OCI-LY7 (cell line): ENCODE data around the gene COX19. TPM values are rescaled to one million over a fixed set of nuclear protein-coding genes. Genes with fewer than 3 reads are reported as not detected.

Source experiments
- BruUV-seq: library from RNA; stranded (reverse); fragments of 400-500 nt; replicated peaks from 2 replicates; lab custom pipeline; 2021; lab: Mats Ljungman, UMichigan
- CTCF ChIA-PET: fragments of 300-600 bp; sonication (Branson Sonifier 250); formaldehyde crosslinking; loops from one replicate; lab custom pipeline; 2022; ENCODE audit warnings: antibody characterized with exemption; ENCODE audit not compliant: unreplicated experiment; lab: Charles Lee
- POLR2A ChIA-PET: fragments of 300-600 bp; sonication (Branson Sonifier 250); formaldehyde crosslinking; loops from one replicate; lab custom pipeline; 2022; ENCODE audit warnings: antibody characterized with exemption; lab: Charles Lee
- DNase-seq: peaks from one replicate; pipeline ENCODE4 v3.0.0-alpha.2; 2015; ENCODE audit warnings: low spot score
- H2AFZ ChIP-seq: fragments of 200-600 bp; sonication (generic), shearing (Covaris generic); 2 replicates; pipeline ENCODE4 v1.6.1; 2014; ENCODE audit warnings: mild to moderate bottlenecking, antibody characterized with exemption, low read length, moderate library complexity
- H3K27ac ChIP-seq: fragments of 200-600 bp; sonication (generic); 2 replicates; pipeline ENCODE4 v1.5.1; 2014; ENCODE audit warnings: mixed run types, low read depth, mild to moderate bottlenecking, moderate library complexity, low read length, inconsistent platforms; ENCODE audit not compliant: poor library complexity, severe bottlenecking
- H3K36me3 ChIP-seq: fragments of 200-600 bp; sonication (generic); 2 replicates; pipeline ENCODE4 v1.6.1; 2014; ENCODE audit warnings: mild to moderate bottlenecking, antibody characterized with exemption, low read length, moderate library complexity, mixed read lengths; ENCODE audit not compliant: insufficient read depth
- H3K4me1 ChIP-seq: fragments of 200-600 bp; sonication (generic); 2 replicates; pipeline ENCODE4 v1.5.1; 2014; ENCODE audit warnings: mild to moderate bottlenecking, low read length; ENCODE audit not compliant: insufficient read depth, poor library complexity, severe bottlenecking
- H3K4me2 ChIP-seq: fragments of 200-600 bp; sonication (generic); 2 replicates; pipeline ENCODE4 v1.6.1; 2014; ENCODE audit warnings: mild to moderate bottlenecking, low read length
- H3K4me3 ChIP-seq: fragments of 200-600 bp; sonication (generic); 2 replicates; pipeline ENCODE4 v1.5.1; 2014; ENCODE audit warnings: mild to moderate bottlenecking, low read depth, low read length; ENCODE audit not compliant: poor library complexity, severe bottlenecking
- H3K79me2 ChIP-seq: fragments of 200-600 bp; sonication (generic); 2 replicates; pipeline ENCODE4 v1.6.1; 2016; ENCODE audit warnings: low read depth, mild to moderate bottlenecking, low read length, moderate library complexity, mixed read lengths; ENCODE audit not compliant: insufficient read depth
- H3K9me2 ChIP-seq: fragments of 200-600 bp; sonication (generic); 2 replicates; pipeline ENCODE4 v1.6.1; 2016; ENCODE audit warnings: mild to moderate bottlenecking, low read length, mixed read lengths; ENCODE audit not compliant: insufficient read depth
- H3K9me3 ChIP-seq: fragments of 200-600 bp; sonication (generic); 2 replicates; pipeline ENCODE4 v1.6.1; 2014; ENCODE audit warnings: mild to moderate bottlenecking, mixed run types, low read length, mixed read lengths
- H4K20me1 ChIP-seq: fragments of 200-600 bp; sonication (generic); 2 replicates; pipeline ENCODE4 v1.6.1; 2014; ENCODE audit warnings: mild to moderate bottlenecking, antibody characterized with exemption, low read length, moderate library complexity, mixed read lengths; ENCODE audit not compliant: insufficient read depth
- EZH2phosphoT487 ChIP-seq: fragments of 200-600 bp; sonication (generic); IDR thresholded peaks from 2 replicates; pipeline ENCODE4 v1.6.1; 2018; ENCODE audit warnings: low read depth, borderline replicate concordance, mild to moderate bottlenecking, mixed run types, antibody characterized with exemption, low read length, moderate library complexity, mixed read lengths
- intact Hi-C: fragments of 100-400 bp; cut with micrococcal nuclease; formaldehyde crosslinking; loops from one replicate; pipeline ENCODE4 v1.10.0; 2022; ENCODE audit not compliant: unreplicated experiment
- total RNA-seq, 2 experiments: library from RNA; depleted of rRNA in 1 of 2; stranded (reverse); fragments of >200 nt in 1 of 2; shearing (Covaris generic) in 1 of 2; gene quantifications; 2 replicates each; pipeline ENCODE4 v1.2.3, GENCODE V29; 2014 to 2022
- TF ChIP-seq, protein P1 (sequence below): fragments of 200-600 bp; sonication (generic); conservative IDR thresholded peaks from 2 replicates; pipeline ENCODE4 v1.5.1; 2014; ENCODE audit warnings: mild to moderate bottlenecking, antibody characterized with exemption, low read length, moderate library complexity, mixed read lengths

The COX19 gene
- total RNA-seq, 2 experiments from 2014 or later = 23.2 to 43.1 TPM

- TF ChIP-seq, protein P1, sequence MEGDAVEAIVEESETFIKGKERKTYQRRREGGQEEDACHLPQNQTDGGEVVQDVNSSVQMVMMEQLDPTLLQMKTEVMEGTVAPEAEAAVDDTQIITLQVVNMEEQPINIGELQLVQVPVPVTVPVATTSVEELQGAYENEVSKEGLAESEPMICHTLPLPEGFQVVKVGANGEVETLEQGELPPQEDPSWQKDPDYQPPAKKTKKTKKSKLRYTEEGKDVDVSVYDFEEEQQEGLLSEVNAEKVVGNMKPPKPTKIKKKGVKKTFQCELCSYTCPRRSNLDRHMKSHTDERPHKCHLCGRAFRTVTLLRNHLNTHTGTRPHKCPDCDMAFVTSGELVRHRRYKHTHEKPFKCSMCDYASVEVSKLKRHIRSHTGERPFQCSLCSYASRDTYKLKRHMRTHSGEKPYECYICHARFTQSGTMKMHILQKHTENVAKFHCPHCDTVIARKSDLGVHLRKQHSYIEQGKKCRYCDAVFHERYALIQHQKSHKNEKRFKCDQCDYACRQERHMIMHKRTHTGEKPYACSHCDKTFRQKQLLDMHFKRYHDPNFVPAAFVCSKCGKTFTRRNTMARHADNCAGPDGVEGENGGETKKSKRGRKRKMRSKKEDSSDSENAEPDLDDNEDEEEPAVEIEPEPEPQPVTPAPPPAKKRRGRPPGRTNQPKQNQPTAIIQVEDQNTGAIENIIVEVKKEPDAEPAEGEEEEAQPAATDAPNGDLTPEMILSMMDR = no peak
- no peak for TF ChIP-seq EZH2phosphoT487
- BruUV-seq = no TSS peak
- Histone ChIP-seq H3K4me2 (no peak overlapping the region), H2AFZ (no peak overlapping the region), H3K9me3 (no peaks in the 10 kb centered on the region), H3K4me3 (no peak overlapping the region), H3K27ac (no peak overlapping the region), H3K9me2 (no peaks in the 10 kb centered on the region), H3K36me3 (peaks cover 60% of the 10 kb centered on the region), H3K79me2 (peaks cover 30% of the 10 kb centered on the region; the same call in 1 of the 2 replicates), H3K4me1 (peaks cover 70% of the 10 kb centered on the region), H4K20me1 (no peaks in the 10 kb centered on the region)
- DNase-seq = no peak
- ChIA-PET CTCF (interaction anchor here (1.1 kb wide), 1 partner anchor 44 kb away, joined by 7 read pairs; no protein-coding TSS in a partner anchor), POLR2A (no interaction called here)
- intact Hi-C loops = loop anchor here (2.0 kb wide), 1 partner anchor 43 kb away; no protein-coding TSS in a partner anchor
Measured at GRCh38 chr7:1021366-1021765, 46.0 kb upstream of the COX19 start.

- Histone ChIP-seq H2AFZ (no peak overlapping the region), H3K9me2 (no peaks in the 10 kb centered on the region), H3K27ac (no peak overlapping the region), H3K4me1 (peaks cover 65% of the 10 kb centered on the region), H3K4me2 (no peak overlapping the region), H3K9me3 (no peaks in the 10 kb centered on the region), H3K36me3 (peaks cover 56% of the 10 kb centered on the region), H4K20me1 (no peaks in the 10 kb centered on the region), H3K79me2 (peaks cover 28% of the 10 kb centered on the region; the same call in 1 of the 2 replicates), H3K4me3 (no peak overlapping the region)
- ChIA-PET CTCF (interaction anchor here (1.1 kb wide), 1 partner anchor 44 kb away, joined by 7 read pairs; no protein-coding TSS in a partner anchor), POLR2A (no interaction called here)
- BruUV-seq = no TSS peak
- intact Hi-C loops = loop anchor here (2.0 kb wide), 1 partner anchor 44 kb away; no protein-coding TSS in a partner anchor
- TF ChIP-seq, protein P1 = peak; percentile 74
- TF ChIP-seq EZH2phosphoT487 = no peak
- peak; percentile 64 for DNase-seq
Measured at GRCh38 chr7:1020849-1021251, 45.5 kb upstream of the COX19 start.
